Stimulated activated CD4-positive, alpha-beta T cell treated with anti-CD3 and anti-CD28 coated beads, Interleukin-4, amount 100 ng/mL, for 48 hours (primary cell): Measurements from ENCODE around the gene ARMC6.

ENCODE experiments used
- DNase-seq, 2 donors: peaks; one replicate each; pipeline ENCODE4 v3.0.0-alpha.2; 2020; ENCODE audit warnings: low read depth in 2 of 2

ARMC6 gene

DNA sequence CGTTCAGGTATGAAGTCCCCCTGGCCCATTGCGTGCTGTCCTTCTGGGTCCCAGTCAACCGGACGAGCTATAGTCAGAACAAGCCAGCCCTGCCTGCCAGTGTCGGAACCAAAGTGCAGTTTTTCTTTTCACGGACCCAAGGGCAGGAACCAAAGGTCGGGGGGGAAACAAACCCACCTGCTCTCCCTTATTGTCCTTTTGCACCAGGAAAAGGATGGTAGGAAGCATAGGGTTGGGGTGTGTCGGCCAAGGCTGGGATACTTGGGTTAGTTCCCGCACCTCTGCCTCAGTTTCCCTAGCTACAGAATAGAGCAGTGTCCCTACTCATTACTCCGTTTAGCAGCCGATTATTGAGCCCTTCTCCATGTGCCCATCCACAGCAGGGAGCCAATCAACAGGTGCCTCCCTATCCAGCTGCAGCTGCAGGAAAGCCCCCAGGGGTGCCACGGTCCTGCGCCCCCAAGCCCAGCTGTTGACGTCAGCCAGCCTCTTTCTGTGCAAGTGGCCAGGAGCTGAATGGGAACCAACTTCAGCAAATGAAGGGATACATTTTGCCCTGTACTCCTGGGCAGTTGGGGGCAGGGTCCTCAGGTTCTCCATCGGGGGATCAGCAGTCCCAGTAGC, 21.0 kb downstream of the ARMC6 start:
- DNase-seq: no peak

DNA sequence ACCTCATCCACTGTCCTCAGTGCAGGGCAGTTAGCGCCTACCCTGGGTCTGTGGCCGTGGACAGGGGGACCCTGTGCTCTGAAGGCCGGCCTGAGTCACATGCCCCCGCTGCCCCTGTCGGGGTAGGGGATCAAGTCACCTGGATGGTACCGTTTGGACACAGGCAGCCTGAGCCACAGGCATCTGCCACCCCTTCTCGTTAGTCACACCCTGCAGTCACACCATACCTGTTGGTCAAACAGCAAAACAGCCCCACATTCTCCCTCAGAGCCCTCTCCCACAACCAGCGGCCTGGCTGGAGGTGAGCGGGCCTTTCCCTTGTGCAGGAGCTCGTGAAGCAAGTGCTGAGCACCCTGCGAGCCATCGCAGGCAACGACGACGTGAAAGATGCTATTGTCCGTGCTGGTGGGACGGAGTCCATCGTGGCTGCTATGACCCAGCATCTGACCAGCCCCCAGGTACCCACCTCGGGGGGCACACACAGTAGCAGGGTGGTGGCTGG, 21.6 kb downstream of the ARMC6 start:
- no peak for DNase-seq

DNA sequence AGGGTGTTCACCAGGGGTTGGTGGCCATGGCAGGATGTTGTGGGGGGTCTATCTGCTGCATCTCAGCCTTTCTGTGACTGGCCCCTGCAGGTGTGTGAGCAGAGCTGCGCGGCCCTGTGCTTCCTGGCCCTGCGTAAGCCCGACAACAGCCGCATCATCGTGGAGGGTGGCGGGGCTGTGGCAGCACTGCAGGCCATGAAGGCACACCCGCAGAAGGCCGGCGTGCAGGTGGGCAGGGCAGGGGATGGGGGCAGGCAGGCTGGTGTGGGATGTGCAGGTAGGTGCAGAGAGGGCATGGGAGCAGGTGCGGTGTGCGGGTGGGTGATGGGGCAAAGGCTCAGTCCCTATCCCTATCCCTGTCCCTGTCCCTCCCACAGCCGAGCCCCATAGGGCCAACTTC, 22.3 kb downstream of the ARMC6 start:
- DNase-seq: no peak

DNA sequence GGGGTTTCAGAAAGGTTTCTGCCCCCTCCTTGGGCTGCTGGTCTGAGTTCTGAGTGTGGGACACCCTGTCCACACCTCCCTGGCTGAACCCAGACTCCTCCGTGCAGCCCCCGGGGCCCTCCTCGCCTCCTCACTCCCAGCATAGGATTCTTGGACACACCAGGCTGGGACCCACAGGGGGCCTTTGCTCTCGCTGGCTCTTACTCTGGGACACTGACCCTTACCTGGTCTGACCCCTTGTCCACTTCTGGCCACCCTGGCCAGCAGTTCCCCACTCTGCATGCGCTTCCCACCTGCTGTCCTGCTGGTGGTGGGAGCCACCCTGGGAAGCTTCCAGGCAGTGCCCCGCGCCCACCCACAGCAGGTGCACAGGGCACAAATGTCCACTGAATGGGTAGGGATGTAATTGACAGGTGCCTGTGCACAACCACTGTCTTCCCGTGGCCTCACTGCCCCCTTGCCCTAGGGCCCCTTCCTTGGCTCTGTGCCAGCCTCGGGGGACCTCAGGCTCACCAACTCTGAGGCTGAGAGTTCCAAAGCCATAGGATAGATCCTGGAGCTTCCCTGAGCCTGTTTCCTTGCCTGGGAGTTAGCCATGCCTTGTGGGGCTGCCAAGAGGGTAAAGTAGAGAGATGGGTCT, 23.4 kb downstream of the ARMC6 start:
- no peak for DNase-seq

DNA sequence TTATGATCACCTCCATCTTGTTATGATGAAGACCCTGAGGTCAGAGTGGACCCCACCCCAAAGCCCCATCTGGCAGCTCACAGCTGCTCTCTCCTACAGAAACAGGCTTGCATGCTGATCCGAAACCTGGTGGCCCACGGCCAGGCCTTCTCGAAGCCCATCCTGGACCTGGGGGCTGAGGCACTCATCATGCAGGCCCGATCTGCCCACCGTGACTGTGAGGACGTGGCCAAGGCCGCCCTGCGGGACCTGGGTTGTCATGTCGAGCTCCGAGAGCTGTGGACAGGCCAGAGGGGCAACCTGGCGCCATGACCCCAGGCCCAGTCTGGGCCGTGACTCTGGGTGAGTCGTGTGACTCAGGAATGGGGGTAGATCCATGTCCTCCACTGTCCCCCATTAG, 23.9 kb downstream of the ARMC6 start:
- DNase-seq: no peak

DNA sequence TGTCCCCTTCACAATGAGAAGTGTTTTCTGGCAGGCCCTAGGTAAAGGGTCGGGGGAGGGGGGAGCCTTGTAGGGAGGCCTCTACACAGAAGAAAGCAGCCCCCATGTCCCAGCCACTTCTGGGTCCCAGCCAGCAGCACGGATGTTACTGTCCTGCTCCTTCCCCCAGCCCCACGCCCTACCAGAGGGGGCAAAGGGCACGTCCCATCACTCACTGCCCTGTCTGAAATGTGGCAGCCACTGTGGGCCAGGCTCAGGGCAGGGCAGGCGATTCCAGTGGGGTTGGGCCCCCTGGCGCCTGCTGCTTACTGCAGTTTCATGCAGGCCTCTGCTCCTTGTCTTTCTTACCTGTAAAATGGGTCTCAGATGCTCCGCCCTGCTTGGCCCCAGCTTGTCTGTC, 24.3 kb downstream of the ARMC6 start:
- no peak for DNase-seq

DNA sequence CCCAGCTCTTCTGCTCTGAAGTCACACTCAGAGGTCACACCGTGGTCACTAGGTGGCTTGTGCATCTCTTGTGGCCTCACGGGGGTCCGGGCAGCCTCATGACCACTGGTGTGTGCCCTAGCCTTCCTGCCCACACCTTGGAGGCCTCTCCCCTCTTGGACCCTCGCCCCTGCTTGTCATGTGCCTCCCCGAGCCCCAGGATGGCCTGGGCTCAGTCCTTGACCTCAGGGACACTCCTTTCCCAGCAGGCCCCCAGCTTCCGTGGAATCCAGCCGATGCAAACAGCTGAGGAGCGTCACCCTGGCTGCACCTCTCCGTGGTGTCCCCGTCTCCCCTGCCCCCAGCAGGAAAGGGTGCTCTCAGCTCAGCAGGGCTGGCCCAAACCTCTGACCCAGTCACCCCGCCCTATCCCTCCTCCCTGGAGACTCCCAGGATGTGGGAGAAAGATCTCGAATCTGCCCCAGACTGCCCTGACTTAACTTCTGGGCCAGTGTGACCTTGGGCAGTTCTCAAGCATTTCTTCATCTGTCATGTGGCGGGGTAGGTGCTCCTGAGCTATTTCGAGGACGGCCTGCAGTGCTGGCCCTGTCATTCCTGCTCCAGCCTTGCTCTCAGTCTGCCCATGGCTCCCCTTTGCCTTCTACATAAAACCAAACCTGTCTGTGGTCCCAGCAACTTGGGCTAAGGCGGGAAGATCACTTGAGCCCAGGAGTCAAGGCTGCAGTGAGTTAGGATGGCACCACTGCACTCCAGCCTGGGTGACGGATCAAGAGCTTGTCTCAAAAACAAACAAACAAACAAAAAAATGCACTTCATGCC, 25.8 kb downstream of the ARMC6 start:
- DNase-seq: no peak

DNA sequence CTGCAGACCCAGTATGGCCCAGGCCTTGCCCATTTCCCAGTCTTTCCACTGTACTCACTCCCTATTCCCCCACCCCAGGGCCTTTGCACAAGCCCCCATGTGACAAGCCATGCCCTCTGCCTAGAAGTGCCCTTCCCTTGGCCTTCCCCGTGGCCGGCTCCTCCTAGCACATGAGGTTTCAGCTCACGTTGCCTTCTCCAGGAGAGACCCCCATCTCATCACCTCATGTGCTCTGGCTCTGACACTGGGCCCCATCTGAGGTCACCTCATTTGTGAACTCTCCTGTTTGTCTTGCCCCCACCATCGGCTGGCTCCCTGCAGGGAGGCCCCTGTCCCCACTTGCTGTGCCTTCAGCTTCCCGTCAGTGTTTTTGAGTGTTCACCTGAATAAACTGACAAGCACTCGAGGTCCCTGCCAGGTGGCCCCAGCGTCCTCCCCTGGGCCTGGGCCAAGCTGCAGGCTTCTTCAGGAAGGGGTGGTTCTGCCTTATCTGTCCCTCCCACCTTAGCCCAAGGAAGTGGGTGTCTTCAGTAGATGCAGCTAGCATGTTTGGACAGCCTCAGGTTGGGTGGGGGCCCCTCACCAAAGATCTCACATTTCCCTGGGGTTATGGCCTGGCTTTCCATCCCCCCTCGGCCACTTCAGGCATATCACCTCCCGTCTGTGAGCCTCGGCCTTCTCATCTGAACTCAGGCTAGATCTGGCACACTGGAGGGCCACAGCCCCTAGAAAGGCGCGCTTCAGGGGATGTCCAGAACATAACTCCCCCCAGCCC, 26.6 kb downstream of the ARMC6 start:
- no peak for DNase-seq

DNA sequence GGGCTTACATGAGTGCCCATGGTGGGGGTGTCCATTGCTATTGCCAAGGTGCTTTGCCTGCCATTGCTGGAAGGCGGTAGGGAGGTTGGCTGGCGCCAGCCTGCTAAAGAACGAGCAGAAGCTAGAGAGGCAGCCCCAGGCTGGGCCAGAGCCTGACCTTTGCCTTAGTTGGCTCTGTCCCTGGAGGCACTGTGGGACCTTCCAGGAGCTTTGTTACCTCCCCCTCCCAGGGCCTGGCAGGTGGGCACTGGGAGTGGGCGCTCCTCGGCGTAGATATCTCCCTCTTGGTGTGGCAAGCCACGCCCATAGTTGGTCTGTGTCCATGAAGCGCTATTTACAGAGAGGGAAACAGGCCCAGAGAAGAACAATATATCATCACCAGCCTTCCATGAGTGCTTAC, 28.1 kb downstream of the ARMC6 start:
- DNase-seq: no peak

DNA sequence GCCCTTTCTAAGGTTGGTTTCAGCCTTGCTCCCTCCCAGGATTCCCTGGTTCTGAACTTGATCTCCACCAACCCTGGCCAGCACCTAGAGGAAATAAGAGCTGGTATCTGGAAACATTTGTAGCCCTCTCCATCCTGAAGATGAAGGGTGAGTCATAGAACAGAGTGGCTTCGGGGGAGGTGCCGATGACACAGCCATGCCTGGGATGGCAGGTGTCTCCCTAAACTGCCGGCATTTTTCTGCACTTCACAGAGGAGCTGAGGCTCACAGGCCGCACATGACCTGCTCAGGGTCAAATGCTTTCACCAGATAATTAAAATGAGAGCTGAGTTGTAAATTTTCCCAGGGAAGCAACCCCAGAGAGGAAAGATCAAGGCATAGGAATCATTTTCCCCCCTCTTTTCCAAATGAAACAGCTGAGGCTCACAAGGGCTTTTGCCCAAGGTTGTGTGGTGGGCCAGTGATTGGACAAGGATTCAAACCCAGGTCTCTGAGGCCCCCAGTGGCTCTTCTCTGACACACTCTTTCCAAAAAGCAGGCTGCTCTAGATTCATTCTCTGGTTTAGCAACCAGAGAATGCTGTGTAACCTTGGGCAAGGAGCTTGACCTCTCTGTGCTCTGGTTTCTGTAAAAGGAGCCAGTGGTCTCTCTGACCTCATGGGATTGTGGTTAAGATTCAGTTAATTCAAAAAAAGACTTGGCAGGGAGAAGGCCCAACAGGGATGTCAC, 29.2 kb downstream of the ARMC6 start:
- peak in 1 of 2 donors; percentile 24 for DNase-seq

DNA sequence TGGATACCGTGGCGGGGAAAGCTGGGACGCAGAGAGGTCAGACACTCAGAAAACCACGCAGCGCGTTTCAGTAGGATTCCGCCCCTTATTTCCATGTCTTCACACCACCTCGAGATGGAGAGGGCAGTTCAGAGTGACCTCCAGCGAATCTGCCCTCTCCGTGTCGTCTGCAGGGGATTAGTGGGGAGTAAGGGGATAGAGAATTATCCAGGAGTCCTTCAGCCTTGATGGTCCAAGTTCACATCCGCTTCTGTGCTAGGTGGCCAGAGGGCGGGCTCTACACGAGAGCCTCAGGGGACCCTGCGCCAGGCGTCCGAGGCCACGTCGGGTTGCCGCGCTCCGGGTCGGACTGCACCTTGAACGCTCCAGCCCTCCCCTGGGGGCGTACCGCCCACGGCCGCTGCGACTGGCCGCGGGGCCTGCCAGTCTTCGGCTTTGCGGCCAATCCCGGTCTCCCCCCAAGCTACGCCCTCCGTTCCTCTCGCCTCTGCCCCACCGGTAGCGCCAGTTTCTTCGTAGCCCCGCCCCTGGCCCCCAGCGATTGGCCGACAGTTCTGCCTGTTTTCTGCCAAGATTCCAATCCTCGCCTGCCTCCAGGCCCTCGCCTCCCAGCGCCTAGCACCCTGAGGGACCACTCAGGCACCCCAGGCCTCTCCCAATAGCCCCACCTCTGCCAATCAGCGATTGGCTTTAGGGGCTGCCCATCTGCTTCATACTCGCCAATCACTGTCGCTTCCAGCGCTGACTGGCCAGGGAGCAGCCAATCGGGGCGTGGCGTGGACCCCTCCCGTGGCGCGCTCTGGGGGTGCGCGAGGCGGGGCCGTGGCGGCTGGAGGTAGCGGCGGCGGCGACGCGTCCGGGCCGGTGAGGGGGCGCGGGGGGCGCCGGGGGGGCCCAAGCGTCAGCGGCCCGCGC, 30.0 kb downstream of the ARMC6 start, which contains the start of gene SLC25A42:
SLC25A42 (plus strand) TSS at position 812 of the 915 bp plus-strand sequence. CDS start 32,131 bp downstream, outside the sequence.
- peak; percentile 95 to 99 for DNase-seq

DNA sequence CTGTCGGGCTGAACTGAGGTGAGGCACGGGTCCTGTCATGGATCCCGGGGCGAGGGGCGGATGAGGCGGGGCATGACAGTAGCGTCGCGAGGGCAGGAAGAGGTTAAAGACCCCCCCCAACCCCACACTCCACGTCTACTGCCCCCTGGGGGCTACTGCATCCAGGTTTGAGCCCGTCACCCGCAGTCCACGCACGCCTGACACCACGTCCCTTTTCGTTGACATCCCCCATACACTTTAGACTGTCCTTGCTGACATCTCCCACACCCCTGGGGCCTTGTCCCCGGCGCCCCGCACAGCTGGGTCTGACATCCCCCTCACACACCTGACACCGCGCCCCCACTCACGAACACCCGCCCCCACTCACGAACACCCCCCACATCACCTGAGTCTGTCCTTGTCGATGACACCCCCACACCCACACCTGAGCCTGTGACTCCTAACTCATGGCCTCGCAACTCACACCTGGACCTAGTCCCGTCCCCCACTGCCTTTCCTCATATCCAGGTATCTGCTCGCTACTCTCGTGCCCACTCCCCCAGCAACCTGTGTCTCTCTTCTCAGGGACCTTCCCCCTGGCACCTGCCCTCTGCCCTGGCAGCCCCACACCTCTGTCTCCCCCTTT, 30.8 kb downstream of the ARMC6 start:
- no peak for DNase-seq

DNA sequence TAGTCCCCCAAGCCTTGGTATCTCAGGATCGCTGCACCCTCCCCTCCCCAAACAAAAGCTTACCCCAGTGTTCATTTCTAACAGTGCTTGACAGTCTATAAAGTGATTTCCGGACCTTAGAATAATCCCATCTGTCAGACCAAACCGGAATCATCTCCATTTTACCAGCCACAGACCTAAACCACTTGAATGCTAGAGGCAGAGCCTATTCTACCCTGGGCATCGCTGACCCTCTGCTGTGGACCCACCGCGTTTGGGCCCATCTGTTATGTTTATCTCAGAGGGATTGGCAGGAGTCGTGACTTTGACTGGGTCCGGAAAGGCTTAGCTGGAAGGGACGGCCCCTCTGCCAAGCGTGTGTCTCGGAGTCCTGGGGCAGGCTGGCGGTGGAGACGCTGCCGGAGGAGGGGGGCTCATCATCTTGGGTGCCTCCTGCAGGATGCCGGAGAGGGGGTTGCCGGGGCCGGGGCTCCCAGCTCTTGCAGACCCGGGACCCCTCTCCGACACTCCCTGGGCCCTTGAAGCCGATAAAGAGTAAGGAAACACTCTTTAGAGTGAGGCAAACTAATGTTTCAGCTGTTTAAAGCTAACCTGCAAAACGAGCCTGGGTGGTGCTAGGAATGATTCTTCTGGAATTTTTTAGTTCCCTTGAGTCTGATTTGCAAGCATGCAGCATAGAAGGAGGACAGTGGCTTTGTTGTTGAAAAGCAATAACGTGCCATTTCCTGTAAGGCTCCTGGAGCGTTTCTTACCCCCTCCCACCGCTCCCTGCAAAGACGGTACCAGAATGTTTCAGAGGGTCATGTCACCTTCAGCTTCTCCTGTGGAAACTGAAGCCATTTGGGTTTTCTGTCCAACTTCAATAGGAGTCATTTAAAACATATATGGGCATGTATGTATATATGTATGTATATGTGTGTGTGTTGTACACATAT, 31.7 kb downstream of the ARMC6 start:
- peak; percentile 18 to 23 for DNase-seq

DNA sequence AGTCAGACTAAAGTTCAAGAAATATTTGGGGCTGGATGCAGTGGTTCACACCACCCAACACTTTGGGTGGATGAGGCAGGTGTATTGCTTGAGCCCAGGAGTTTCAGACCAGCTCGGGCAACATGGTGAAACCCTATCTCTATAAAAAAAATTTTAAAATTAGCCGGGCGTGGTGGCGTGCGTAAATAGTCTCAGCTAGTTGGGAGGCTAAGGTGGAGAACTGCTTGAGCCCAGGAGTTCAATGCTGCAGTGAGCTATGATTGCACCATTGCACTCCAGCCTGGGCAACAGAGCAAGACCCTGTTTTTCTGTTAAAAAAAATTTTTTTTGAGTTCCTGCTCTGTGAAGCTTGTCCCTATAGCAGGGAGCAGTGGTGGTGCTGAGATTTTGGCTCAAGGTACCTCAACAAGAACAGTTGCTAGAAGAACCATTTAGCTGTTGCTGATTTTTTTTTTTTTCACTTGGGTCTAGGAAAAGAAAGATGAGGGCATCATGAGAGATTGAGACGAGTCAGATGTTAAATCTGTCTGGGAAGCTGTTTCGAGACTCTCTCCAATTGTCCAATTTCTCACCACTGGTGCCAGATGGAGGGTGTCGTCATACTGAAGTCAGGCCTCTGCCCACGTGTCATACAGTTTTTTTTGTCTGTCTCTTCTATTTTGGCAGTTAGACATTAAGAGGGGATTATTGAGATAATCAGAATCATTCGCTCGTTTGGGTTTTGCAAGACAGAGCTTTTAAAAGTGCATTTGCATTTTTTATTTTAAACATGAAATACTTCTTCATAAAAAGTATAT, 34.1 kb downstream of the ARMC6 start:
- DNase-seq: no peak

DNA sequence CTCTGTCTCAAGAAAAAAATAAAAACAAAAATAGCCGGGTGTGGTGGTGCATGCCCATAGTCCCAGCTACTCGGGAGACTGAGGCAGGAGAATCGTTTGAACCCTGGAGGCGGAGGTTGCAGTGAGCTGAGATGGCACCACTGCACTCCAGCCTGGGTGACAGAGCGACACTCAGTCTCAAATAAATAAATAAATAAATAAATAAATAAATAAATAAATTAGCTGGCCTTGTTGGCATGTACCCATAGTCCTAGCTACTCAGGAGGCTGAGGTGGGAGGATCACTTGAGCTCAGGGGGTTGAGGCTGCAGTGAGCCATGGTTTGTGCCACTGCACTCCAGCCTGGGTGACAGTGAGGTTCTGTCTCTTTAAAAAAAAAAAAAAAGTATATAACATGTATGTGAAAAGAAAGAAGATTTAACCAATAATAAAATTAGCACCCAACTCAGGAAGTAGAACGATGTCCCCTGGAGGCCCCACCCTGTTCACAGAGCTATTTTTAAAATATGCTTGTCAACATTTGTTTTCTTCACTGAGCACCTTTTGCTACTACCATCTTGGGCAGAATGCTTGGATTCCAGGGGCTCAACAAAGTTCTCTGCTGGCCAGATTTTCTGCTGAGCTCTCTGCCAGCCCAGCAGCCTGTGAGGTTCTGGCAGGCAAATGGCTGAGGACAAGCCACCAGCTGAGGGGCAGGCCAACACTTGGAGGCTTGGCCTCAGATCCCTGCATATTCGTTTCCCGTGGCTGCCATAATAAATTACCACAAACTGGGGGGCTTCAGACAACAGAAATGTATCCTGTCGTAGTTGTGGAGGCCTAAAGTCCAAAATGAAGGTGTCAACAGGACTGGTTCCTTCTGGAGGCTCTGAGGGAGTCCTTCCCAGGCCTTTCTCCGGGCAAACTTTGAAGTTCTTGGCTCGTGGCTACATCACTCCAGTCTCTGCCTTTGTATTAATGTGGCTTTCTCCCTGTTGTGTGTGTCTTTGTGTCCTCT, 35.6 kb downstream of the ARMC6 start:
- no peak for DNase-seq

DNA sequence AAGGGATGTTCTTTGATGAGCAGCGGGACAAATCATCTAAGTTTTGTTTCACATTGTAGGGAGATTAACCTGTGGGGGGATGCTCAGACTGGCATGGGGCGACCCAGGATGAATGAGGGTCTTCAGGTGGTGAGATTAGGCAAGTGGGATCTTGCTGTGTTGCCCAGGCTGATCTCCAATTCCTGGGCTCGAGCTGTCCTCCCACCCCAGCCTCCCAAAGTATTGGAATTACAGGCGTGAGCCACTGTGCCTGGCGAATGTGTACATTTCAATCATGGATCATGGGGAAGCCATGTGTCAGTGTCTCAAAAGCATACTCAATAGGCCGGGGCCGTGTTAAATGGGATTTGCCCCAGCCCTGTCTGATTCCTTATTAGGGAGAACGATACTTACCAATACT, 38.5 kb downstream of the ARMC6 start:
- no peak for DNase-seq
